GM21723 (cell line): ENCODE results near the gene KLHL18.
"Not testable (repeated sequence)": the region's sequence is repeated elsewhere in the genome, so short reads cannot be mapped to it uniquely, and the experiment has no call there.

Source experiments
- ATAC-seq: cut with Tn5 transposase; IDR thresholded peaks from one replicate; pipeline ENCODE4 v1.9.1; 2021; ENCODE audit warnings: mild to moderate bottlenecking, moderate library complexity; ENCODE audit not compliant: unreplicated experiment

Gene KLHL18

GRCh38 chr3:47273564-47273963 is 9.2 kb upstream of the KLHL18 start:
- ATAC-seq: no peak

GRCh38 chr3:47274652-47275051 is 8.1 kb upstream of the KLHL18 start:
- ATAC-seq: no peak

GRCh38 chr3:47276558-47276957 is 6.2 kb upstream of the KLHL18 start:
- no peak for ATAC-seq

GRCh38 chr3:47280519-47280918 is 2.2 kb upstream of the KLHL18 start:
- no peak for ATAC-seq

- ATAC-seq: peak; percentile 7
Measured at GRCh38 chr3:47283193-47283537, 421 bp downstream of the KLHL18 start.

GRCh38 chr3:47283591-47284364 is 1.0 kb downstream of the KLHL18 start:
- ATAC-seq: no peak

GRCh38 chr3:47288966-47289910 is 6.5 kb downstream of the KLHL18 start:
- ATAC-seq: no peak

- ATAC-seq: no peak
Measured at GRCh38 chr3:47291158-47291753, 8.5 kb downstream of the KLHL18 start.

- peak; percentile 57 for ATAC-seq
Measured at GRCh38 chr3:47291754-47292420, 9.1 kb downstream of the KLHL18 start.

- ATAC-seq: no peak
Measured at GRCh38 chr3:47293822-47294221, 11.1 kb downstream of the KLHL18 start.

- ATAC-seq: no peak
Measured at GRCh38 chr3:47294392-47294791, 11.6 kb downstream of the KLHL18 start.

GRCh38 chr3:47295322-47295721 is 12.6 kb downstream of the KLHL18 start:
- no peak for ATAC-seq

GRCh38 chr3:47295976-47296375 is 13.2 kb downstream of the KLHL18 start:
- ATAC-seq: no peak

GRCh38 chr3:47296562-47297302 is 14.0 kb downstream of the KLHL18 start:
- no peak for ATAC-seq

GRCh38 chr3:47298439-47298838 is 15.7 kb downstream of the KLHL18 start:
- ATAC-seq: no peak

GRCh38 chr3:47299381-47300318 is 16.9 kb downstream of the KLHL18 start:
- no peak for ATAC-seq

- ATAC-seq: no peak
Measured at GRCh38 chr3:47301456-47301855, 18.7 kb downstream of the KLHL18 start.

GRCh38 chr3:47306022-47306421 is 23.3 kb downstream of the KLHL18 start:
- ATAC-seq: no peak

GRCh38 chr3:47309231-47309630 is 26.5 kb downstream of the KLHL18 start:
- not testable (repeated sequence) for ATAC-seq
